Activated CD8-positive, alpha-beta memory T cell treated with anti-CD3 and anti-CD28 coated beads, Interleukin-2, amount 50 U/mL, for 1 hour (primary cell): ENCODE results near the gene CACNG5.
"Not testable (repeated sequence)": the region's sequence is repeated elsewhere in the genome, so short reads cannot be mapped to it uniquely, and the experiment has no call there.

Source experiments
- DNase-seq: peaks from one replicate; pipeline ENCODE4 v3.0.0-alpha.2; 2020; ENCODE audit errors: extremely low read depth

The CACNG5 gene

DNA sequence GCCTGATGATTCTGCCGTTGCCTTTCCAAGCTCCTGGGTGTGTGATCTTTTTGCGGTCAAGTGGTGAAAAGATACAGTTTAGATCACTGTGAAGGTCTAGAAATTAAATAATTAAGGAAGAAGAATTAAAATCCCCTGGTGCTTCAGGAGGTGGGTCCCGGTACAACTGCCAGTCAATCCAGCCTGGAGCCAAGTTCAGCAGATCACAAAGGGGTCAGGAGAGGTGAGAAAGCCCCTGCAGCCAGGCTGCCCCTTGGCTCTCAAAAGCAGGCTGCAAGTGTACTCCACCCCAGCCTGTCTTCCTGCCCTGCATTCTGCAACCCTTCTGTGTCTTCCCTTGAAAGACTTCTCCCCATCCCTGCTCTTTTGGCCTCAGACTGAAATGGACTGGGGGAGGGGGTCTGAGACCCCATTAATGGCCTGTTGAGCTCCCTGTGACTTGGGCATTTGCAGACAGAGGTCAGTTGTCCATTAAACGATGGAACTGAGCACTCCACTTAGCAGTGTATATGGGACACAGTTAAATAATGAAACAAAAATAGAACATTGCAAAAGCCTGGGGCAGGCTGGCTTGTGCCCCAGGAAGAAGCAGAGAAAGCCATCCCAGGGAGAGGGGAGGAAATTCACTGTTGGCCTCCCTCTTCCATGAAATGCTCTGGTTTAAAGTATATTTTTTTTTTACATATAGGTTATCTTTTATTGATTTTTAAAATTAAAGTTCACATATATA is 15.1 kb downstream of the CACNG5 start:
- DNase-seq, result no peak

- no peak for DNase-seq
These were observed 15.8 kb downstream of the CACNG5 start for GRCh38 chr17:66850692-66851091.

- no peak for DNase-seq
These were observed 20.3 kb downstream of the CACNG5 start for GRCh38 chr17:66855204-66855603.

DNA sequence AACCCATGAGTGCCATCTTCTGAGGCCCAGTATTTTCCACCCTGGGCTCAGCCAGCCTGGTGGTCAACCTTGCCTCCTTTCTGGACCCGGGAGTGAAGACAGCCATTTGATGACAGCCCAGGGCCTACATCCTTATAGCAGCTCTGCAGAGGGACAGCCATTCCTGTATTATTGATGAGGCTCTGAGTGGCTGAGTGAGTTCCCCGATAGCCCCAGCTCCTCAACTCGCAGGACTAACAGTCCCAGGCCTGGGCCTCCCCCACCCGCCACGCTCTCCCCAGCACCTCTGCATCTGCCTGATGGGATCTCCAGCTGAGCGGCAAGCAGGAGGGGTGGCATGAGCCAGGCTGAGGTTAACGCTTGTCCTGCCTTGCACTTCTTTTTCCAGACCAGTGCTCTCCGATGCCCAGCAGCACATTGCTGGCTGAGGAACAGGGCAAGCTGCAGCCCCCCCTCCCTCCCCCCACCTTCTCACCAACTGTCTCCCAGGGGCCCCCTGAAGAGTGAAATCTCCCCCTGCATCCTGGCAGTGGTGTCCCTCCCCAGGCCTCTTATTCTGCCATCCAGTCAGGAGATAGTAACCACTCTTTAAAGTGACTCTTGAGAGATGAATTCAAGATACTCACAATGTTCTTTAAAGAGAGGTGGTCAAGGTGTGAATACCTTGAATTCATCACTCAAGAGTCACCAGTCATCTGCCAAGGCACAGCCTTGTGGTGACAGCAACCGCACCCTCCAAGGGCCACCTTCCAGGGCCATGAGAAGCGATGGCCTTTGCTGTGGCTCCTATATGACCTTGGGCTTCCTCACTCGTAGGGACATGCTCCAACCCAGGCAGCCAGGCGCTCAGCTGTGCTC is 23.5 kb downstream of the CACNG5 start:
- DNase-seq, result no peak

- DNase-seq, result no peak
These were observed 24.4 kb downstream of the CACNG5 start for GRCh38 chr17:66859353-66859752.

DNA sequence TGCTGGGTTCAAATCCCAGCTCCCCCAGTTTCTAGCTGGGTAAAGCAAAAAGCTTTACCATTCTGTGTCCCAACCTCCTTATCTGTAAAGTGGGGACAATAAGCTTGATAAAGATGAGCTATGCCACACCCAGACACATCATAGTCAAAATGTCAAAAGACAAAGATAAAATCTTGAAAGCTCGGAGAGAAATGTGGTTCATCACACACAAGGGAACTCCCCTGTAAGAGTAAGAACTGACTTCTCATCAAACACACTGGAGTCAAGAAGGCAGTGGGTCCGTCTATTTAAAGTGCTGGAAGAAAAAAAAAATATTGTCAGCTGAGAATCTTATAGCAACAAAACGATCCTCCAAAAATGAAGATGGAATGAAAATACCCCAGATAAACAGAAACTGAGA is 25.3 kb downstream of the CACNG5 start:
- no peak for DNase-seq

GRCh38 chr17:66863820-66864219 is 28.9 kb downstream of the CACNG5 start:
- DNase-seq, result no peak

GRCh38 chr17:66865151-66865550 is 30.2 kb downstream of the CACNG5 start:
- no peak for DNase-seq

DNA sequence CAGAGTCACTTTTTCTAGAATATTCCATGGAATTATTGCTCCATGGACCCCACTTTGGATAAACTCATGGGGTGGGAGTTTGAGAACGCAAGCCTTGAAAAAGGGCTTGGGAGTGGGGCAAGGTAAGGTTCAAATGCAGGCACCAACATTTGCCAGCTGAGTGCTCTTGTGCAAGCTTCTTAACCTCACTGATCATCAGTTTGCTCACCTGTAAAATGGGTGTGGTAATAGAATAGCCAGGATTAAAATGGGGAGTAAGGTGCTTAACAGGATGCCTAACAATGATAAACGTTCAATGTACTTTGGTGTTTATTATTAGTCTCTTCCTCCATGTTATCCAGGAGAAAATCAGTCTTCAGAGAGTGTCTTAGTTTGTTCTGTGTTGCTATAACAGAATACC is 39.0 kb downstream of the CACNG5 start:
- no peak for DNase-seq

DNA sequence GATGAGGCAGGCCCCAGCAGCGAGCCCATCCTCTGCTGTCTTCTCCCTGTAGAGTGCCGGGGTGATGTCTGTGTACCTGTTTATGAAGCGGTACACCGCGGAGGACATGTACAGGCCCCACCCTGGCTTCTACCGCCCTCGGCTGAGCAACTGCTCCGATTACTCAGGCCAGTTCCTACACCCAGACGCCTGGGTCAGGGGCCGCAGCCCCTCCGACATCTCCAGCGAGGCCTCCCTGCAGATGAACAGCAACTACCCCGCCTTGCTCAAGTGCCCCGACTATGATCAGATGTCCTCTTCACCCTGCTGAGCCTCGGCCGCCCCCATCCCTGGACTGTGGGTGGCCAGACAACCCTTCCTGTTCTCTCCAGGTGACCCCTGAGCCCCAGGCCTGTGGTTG is 50.0 kb downstream of the CACNG5 start:
- DNase-seq, result no peak

GRCh38 chr17:66885417-66885816 is 50.5 kb downstream of the CACNG5 start:
- DNase-seq, result no peak

GRCh38 chr17:66889480-66890230 is 54.7 kb downstream of the CACNG5 start:
- DNase-seq, result no peak

GRCh38 chr17:66892246-66892645 is 57.3 kb downstream of the CACNG5 start:
- DNase-seq, result no peak

GRCh38 chr17:66893382-66893781 is 58.5 kb downstream of the CACNG5 start:
- no peak for DNase-seq

DNA sequence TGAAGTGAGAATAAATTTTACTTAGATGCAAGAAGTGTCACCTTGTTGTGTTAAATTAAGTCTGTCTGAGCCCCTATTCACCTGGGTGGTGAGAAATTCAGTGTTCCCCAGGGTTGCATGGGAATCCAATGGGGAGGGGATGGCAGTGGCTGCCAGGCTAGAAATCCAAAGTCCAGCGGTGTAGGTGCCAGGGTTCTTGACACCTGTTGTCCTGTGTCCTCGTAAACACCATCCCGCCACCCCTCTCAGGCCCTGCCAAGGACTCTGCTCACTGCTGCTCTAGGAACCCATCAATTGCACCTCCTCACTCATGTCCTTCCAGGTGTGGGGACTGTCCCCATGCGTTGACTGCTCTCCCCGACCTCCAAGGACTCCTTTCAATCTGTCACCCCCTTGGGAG is 58.9 kb downstream of the CACNG5 start:
- no peak for DNase-seq

GRCh38 chr17:66897141-66897540 is 62.2 kb downstream of the CACNG5 start:
- DNase-seq, result no peak

DNA sequence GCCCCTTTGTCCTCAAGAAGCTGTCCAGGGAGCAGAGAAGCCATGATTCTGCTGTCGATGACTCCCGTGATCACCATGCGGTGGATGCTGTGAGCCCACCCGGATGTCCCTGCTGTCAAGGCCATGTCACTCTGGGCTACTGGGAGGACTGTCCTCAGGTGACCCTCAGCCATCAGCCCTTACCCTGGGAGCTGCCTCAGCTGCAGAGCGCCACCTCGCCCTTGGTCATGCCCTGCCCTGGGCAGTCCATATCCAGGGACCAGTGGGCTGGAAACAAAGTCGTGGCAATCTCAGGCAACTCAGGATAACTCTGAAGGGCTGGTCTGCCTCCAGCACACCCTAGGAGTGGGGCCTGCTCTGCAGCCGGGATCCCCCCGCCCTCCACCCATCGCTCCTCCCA is 63.6 kb downstream of the CACNG5 start:
- no peak for DNase-seq

- DNase-seq, result no peak
These were observed 65.5 kb downstream of the CACNG5 start for GRCh38 chr17:66900126-66901010.

GRCh38 chr17:66903296-66903695 is 68.4 kb downstream of the CACNG5 start:
- not testable (repeated sequence) for DNase-seq

- DNase-seq, result no peak
These were observed 68.9 kb downstream of the CACNG5 start for GRCh38 chr17:66903781-66904180.
